Right lobe of liver (tissue), 4 donors: ENCODE measurements around the gene PNPLA1.

ENCODE experiments used
- POLR2A ChIP-seq: fragments of 450-650 bp; IDR thresholded peaks from one replicate; pipeline ENCODE4 v1.6.1; 2017; ENCODE audit warnings: antibody characterized with exemption, mild to moderate bottlenecking
- TF ChIP-seq, protein P1 (sequence below), 4 donors: fragments of 200-600 bp in 3 of 4; fragments of 450-650 bp in 1 of 4; IDR thresholded peaks; one replicate each; pipeline versions ENCODE4 v1.5.1 to v1.8.0; 2016 to 2022; ENCODE audit warnings: antibody characterized with exemption in 4 of 4, mild to moderate bottlenecking in 2 of 4
- donor health status: DM: no; HTN: no; CAD: no.
- donor health status: DM: no; HTN: no; CAD: no.
- donor health status: DM: no; HTN: yes; CAD: no.

DNA sequence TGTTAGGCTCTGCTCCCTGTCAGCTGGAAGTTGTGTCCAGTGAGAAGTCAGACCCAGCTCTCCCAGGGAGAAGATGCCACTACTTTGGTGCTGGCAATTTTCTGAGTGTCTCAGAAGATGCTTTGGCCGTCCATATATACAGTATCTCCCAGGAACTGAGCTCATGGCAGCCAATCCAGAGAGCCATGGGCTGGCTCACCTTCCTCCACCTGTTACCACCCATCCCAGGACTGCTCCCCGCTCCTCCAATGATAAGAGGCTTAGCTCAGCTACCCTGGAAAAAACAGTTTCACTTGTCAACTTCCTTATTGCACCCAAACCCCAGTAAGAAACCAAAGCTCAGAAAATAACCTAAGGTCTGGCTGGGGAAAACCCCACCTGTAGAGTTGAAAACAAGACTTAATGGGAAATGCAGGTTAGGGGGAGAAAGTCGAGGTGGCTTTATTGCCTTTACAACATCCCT, 67.0 kb downstream of the PNPLA1 start, which contains the start of gene BNIP5:
- TF ChIP-seq, protein P1, sequence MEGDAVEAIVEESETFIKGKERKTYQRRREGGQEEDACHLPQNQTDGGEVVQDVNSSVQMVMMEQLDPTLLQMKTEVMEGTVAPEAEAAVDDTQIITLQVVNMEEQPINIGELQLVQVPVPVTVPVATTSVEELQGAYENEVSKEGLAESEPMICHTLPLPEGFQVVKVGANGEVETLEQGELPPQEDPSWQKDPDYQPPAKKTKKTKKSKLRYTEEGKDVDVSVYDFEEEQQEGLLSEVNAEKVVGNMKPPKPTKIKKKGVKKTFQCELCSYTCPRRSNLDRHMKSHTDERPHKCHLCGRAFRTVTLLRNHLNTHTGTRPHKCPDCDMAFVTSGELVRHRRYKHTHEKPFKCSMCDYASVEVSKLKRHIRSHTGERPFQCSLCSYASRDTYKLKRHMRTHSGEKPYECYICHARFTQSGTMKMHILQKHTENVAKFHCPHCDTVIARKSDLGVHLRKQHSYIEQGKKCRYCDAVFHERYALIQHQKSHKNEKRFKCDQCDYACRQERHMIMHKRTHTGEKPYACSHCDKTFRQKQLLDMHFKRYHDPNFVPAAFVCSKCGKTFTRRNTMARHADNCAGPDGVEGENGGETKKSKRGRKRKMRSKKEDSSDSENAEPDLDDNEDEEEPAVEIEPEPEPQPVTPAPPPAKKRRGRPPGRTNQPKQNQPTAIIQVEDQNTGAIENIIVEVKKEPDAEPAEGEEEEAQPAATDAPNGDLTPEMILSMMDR (IDR thresholded peaks at IDR 0.05): no peak
- no peak for TF ChIP-seq POLR2A
